GM21360 (cell line): ENCODE data around the gene EYA2.
"Not testable (repeated sequence)": the region's sequence is repeated elsewhere in the genome, so short reads cannot be mapped to it uniquely, and the experiment has no call there.

Experiments used
- ATAC-seq: cut with Tn5 transposase; IDR thresholded peaks from one replicate; pipeline ENCODE4 v1.9.1; 2021; ENCODE audit warnings: mild to moderate bottlenecking, moderate library complexity; ENCODE audit not compliant: unreplicated experiment

The EYA2 gene

DNA sequence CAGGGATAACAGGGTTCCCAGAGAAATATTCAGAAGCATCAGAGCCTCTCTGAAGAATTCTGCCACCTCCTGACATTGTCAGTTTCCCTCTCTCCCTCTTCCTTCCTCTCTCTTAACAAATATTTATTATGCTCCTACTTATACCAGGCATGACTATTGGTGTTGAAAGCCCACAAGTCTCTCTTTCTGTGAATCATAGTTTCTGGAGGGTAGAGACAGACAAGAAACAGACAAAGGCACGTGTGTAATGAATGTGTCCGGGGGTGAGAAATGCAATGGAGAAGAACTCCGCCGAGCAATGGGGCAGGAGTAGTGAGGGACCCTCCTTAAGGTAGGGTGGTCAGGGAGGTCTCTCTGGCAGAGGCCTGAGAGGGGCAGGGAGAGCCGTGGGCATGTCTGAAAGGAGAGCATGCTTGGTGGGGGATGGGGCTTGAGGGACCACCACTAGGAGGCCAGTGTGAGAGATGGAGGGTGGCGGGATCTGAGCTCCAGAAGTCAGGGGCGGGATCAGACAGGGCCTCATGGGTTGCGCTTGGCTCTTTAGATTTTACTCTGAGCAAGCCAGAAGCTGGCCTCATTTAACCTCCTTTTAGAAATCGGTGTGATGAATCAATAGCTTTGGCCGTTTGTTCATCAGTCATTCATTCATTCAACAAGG, 57.3 kb downstream of the EYA2 start:
- no peak for ATAC-seq

GRCh38 chr20:46953596-46953995, 59.0 kb downstream of the EYA2 start:
- no peak for ATAC-seq

- ATAC-seq = no peak
These were observed 59.9 kb downstream of the EYA2 start for GRCh38 chr20:46954490-46955038.

GRCh38 chr20:46955601-46956556, 61.2 kb downstream of the EYA2 start:
- ATAC-seq = no peak

GRCh38 chr20:46959081-46959692, 64.5 kb downstream of the EYA2 start:
- ATAC-seq = no peak

DNA sequence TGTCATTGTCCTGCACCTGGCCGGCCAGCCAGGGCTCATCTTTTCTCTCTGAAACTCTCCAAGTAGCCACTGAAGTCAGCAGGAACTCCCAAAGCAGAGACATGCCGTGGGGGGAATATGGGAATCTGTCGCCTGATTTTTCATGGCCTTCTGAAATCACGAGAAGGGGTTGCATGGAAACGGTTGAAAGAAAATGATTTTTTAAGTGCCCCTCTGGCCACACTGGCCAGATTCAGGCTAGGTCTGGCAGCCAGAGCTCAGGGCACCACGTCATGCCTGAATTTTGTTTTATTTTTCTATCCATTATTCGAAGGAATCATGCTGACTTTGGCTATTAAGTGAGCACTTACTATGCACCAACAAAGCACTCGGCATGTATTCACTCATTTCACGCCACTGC, 65.2 kb downstream of the EYA2 start:
- no peak for ATAC-seq

- no peak for ATAC-seq
These were observed 65.9 kb downstream of the EYA2 start for GRCh38 chr20:46960536-46960935.

DNA sequence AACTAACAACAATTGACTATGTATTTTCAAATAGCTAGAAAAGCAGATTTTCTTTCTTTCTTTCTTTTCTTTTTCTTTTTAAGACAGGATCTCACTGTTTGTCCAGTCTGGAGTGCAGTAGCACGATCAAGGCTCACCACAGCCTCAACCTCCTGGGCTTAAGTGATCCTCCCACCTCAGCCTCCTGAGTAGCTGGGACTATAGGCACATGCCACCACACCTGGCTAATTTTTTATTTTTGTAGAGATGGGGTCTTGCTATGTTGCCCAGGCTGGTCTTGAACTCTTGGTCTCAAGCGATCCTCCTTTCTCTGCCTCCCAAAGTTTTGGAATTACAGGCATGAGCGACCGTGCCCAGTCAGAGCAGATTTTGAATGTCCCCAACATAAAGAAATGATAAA, 67.3 kb downstream of the EYA2 start:
- not testable (repeated sequence) for ATAC-seq

GRCh38 chr20:46962452-46963195, 68.0 kb downstream of the EYA2 start:
- ATAC-seq = no peak

- no peak for ATAC-seq
These were observed 68.5 kb downstream of the EYA2 start for GRCh38 chr20:46963196-46963529.

DNA sequence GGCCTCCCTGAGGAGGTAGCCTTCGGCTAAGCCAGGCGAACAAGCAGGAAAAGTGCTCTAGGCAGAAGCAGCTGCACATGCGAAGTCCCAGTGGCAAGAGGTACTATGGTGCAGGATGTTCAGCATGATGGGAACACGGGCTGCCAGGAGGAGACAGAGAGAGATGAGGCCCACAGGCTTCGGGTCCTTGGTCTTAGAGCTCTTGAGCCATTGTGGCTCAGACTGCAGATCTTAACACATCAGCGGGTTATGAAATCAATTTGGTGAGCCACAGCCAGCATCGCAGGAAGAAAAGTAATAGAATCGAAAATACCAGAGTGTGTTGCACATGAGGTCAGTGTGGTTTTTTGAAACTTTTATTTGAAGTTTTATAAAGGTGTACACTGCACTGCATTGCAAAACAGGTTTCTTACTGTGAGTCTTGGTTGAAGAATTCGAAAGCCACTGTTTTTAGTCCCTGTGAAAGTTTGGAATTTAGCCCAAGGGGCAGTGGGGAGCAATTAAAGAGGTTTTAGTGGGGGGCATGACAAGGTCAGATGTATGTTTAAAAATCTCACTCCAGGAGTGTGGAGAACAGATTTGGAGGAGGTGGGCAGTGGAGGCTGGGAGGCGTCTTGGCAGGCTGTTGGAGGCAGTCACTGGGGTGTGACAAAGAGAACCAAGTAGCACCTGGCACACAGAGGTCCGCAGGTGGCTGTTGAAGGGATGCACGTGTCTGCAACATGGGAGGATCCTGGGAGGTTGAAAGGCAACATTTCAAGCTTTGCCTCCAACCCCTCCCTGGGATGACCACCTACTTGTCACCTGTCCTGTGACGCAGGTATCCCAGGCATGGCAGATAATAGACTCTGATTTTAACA, 69.3 kb downstream of the EYA2 start:
- no peak for ATAC-seq

DNA sequence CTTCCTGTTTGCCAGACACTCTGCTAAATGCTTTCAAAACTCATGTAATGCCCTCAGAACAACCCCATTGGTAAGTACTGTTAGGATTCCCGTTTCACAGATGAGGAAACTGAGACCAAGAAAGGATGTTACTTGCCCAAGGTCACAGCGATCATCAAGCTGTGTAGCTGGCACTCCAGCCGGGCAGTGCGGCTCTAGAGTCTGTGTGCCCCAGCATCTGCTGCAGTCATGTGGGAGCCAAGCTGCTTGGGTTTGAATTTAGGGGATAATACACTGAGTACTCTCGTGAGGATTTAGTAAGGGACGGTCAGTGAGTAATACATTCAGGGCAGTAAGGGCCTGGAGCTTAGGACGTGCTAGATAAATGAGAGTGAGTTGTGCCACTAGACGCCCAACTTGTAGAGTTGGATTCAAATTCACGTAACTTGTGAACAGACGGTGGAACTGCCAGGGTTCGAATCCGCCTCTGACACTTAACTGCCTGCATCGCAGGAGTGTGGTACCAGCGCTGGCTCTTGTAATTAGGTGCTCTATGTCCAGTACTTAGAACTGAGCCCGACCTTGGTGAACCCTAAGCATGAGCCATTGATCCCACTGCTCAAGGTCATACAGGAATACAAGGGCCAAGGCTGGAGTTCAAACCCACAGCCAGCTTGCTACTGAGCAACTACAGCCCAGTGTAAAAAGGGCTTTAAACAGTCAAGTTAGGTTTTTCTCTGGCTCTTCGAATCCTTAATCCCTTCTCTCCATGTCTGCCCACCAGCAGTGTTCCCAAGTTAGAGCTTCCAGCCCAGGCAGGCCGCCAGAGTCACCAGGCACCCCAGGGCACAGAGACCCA, 70.2 kb downstream of the EYA2 start:
- no peak for ATAC-seq

GRCh38 chr20:46965477-46965876, 70.8 kb downstream of the EYA2 start:
- no peak for ATAC-seq

DNA sequence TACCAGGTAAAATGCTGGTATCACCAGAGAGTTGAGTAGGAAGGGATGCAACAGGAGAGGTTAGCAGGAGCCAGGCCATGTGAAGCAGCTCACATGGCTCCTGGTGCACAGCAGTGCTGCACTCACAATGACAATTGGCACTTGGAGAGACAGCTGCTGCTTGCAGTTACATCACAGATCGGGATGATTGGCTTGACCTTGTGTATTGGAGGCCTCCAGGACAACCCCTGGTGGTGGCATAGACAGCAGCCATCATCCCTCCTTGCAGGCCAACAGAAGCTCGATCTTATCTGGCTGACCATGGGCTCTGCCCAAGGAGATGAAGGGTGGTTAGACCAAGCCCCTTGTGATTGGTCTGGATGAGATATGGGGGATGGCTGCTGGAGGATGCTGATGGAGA, 73.0 kb downstream of the EYA2 start:
- ATAC-seq = no peak

DNA sequence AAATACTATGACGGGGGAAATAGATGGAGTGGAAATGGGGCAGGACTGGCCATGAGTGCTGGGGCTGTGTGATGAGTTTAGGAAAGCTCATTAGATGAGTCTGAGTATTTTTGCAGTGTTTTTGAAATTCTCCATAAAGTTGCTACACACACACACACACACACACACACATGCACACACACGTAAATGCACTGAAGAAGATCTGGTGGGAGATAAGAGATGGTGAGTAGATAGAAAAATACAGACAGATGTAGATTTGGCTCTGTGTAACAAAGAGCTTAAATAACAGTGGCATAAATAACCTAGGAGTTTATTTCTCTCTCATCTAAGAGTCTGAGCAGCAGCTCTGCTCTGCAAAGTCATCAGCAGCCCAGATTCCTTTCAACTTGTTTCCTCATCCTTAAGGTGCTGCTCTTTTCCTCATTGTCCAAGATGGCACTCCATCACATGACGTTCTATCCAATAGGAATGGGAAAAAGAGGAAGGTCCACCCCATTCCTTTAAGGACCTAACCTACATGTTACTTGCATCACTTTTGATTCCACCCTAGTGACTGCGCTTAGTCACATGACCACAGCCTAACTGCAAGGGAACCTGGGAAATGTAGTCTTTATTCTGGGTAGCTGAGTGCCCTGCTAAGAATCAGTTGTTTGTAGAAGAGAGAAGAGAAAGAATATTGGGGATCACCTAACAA, 76.4 kb downstream of the EYA2 start:
- no peak for ATAC-seq

- ATAC-seq = no peak
These were observed 79.1 kb downstream of the EYA2 start for GRCh38 chr20:46973766-46974165.

DNA sequence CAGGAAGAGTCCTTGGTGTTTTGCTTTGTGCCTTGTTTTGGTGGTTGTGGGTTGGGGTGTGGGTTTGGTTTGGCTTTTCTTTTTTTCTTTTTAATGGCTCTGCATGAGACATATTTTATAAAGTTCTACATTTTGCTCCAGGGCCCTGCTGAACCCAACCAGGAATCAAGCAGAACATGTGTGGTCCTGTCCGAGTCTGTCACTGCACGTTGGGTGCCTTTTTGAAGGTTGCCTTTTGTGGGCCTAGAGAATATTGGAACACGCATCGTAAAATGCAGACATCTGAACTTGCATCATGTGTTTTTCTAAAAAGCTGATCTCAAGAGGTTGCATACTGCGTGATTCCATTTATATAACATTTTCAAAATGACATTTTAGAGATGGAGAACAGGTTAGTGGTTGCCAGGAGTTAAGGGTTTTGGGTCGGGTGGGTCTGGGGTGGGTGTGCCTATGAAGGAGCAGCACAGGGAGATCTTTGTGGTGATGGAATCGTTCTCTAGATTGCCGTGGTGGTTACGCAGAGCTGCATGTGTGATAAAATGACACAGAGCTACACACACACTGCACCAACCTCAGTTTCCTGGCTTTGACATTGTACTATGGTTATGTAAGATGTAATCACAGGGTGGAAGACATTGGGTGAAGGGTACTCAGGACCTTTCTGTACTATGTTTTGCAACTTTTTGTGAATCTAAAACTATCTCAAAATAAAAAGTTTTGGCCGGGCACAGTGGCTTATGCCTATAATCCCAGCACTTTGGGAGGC, 80.2 kb downstream of the EYA2 start:
- no peak for ATAC-seq

DNA sequence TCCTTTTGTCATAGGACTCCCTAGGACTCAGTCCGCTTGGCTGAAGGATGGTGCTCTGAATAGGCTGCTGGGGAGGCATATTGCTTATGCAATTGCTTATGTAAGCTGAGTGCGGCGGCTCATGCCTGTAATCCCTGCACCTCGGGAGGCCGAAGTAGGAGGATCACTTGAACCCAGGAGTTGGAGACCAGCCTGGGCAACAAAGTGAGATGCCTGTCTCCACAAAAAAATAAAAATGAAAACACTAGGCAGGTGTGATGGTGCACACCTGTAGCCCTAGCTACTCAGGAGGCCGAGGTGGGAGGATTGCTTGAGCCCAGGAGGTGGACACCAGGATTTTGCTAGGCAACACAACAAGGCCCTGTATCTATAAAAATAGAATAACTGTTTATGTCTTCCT, 81.3 kb downstream of the EYA2 start:
- ATAC-seq = no peak
